PFSK-1 (cell line): ENCODE results near the gene THSD4.

Experiments
- FOXP2 ChIP-seq: optimal IDR thresholded peaks from 2 replicates; pipeline ENCODE3; 2011; ENCODE audit warnings: borderline replicate concordance, control low read depth, inconsistent platforms; ENCODE audit not compliant: insufficient read depth; ENCODE audit errors: extremely low read length, extremely low read depth
- POLR2AphosphoS5 ChIP-seq: IDR thresholded peaks from 2 replicates; pipeline ENCODE4 v1.6.1; 2012; ENCODE audit warnings: low read depth, mild to moderate bottlenecking, control low read depth, low read length, moderate library complexity
- SIN3A ChIP-seq: IDR thresholded peaks from 2 replicates; pipeline ENCODE4 v1.6.1; 2012; ENCODE audit warnings: mild to moderate bottlenecking, low read length, moderate library complexity, borderline replicate concordance; ENCODE audit not compliant: insufficient read depth
- TAF1 ChIP-seq: IDR thresholded peaks from 2 replicates; pipeline ENCODE4 v1.6.1; 2012; ENCODE audit warnings: low read length, control low read depth, borderline replicate concordance; ENCODE audit not compliant: insufficient read depth
- TF ChIP-seq, protein P1 (sequence below), 2 experiments: IDR thresholded peaks; 2 replicates each; pipeline versions ENCODE4 v1.6.1 to v1.8.0; 2011 to 2012; ENCODE audit warnings: low read depth in 2 of 2, low read length in 2 of 2, control low read depth in 1 of 2, inconsistent platforms in 1 of 2, mild to moderate bottlenecking in 1 of 2, moderate library complexity in 1 of 2; ENCODE audit not compliant: insufficient read depth in 1 of 2

Gene THSD4

DNA sequence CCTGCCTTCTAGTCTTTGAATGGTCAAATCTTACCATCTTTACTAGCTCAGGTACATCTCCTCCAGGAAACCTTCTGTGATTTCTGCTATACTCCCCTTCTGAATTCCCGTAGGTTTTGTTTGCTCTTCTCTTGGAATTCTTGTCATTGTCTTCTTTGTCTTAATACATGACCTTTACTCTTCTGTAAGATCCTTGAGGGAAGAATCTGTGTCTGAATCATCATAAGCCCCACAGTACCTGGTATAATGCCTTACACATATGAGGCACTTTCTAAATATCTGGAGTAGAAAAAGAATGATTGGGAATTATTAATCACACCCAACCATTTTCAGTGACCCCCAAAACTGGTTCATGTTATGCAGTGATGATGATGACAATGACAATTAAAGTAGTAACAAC lies 485.0 kb downstream of the THSD4 start:
- TF ChIP-seq, protein P1, sequence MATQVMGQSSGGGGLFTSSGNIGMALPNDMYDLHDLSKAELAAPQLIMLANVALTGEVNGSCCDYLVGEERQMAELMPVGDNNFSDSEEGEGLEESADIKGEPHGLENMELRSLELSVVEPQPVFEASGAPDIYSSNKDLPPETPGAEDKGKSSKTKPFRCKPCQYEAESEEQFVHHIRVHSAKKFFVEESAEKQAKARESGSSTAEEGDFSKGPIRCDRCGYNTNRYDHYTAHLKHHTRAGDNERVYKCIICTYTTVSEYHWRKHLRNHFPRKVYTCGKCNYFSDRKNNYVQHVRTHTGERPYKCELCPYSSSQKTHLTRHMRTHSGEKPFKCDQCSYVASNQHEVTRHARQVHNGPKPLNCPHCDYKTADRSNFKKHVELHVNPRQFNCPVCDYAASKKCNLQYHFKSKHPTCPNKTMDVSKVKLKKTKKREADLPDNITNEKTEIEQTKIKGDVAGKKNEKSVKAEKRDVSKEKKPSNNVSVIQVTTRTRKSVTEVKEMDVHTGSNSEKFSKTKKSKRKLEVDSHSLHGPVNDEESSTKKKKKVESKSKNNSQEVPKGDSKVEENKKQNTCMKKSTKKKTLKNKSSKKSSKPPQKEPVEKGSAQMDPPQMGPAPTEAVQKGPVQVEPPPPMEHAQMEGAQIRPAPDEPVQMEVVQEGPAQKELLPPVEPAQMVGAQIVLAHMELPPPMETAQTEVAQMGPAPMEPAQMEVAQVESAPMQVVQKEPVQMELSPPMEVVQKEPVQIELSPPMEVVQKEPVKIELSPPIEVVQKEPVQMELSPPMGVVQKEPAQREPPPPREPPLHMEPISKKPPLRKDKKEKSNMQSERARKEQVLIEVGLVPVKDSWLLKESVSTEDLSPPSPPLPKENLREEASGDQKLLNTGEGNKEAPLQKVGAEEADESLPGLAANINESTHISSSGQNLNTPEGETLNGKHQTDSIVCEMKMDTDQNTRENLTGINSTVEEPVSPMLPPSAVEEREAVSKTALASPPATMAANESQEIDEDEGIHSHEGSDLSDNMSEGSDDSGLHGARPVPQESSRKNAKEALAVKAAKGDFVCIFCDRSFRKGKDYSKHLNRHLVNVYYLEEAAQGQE (IDR thresholded peaks at IDR 0.05; ENCODE audit: insufficient read depth in 1 of 2, low read depth in 2 of 2, low read length in 2 of 2) = no peak
- TF ChIP-seq TAF1 (no peak), SIN3A (no peak), FOXP2 (no peak), POLR2AphosphoS5 (no peak)

- no peak for TF ChIP-seq FOXP2
These were observed 486.0 kb downstream of the THSD4 start for GRCh38 chr15:71601038-71601834.

DNA sequence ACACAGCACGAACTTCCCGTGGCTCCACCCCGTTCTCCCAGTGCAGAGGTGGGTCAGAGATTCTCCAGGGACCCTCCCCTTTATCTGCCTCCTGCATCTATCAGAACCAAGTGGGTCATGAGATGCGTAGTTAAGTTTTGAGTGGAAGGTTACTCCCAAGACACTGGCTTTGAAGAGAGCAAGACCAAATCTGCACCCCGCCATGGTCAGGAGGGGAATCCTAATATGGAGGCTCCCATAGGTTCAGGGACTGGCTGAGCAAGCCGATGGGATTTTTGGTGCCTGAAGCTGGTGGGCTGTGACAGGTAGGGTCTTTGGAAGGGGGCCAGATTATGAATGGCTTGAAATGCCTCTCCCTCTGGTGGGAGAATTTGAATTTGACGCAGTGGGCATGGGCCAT lies 488.1 kb downstream of the THSD4 start:
- no peak for TF ChIP-seq SIN3A
- no peak for TF ChIP-seq POLR2AphosphoS5
- no peak for TF ChIP-seq TAF1
- no peak for TF ChIP-seq FOXP2
- TF ChIP-seq, protein P1 (IDR thresholded peaks at IDR 0.05; ENCODE audit: insufficient read depth in 1 of 2, low read depth in 2 of 2, low read length in 2 of 2) = no peak

DNA sequence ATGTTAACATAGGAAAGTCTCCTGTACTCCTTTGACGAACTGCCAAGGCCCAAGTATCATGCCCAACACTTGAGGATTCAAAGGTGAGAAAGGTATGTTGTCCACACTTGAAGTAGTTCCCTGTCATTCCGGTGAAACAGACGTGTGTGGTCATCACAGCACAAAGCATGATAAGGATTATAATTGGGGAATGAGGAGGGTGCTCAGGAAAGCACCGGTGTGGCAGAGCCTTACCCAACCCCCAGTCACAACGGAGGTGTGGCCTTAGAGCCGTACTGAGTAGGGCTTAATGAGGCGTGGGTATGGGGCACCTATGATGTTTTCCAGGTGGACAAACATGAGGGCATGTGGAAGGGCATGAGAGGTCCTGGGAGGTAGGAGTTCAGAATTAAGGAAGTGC lies 492.1 kb downstream of the THSD4 start:
- TF ChIP-seq TAF1 = no peak
- TF ChIP-seq SIN3A = no peak
- TF ChIP-seq, protein P1 (IDR thresholded peaks at IDR 0.05; ENCODE audit: insufficient read depth in 1 of 2, low read depth in 2 of 2, low read length in 2 of 2) = no peak
- TF ChIP-seq FOXP2 = no peak
- no peak for TF ChIP-seq POLR2AphosphoS5

DNA sequence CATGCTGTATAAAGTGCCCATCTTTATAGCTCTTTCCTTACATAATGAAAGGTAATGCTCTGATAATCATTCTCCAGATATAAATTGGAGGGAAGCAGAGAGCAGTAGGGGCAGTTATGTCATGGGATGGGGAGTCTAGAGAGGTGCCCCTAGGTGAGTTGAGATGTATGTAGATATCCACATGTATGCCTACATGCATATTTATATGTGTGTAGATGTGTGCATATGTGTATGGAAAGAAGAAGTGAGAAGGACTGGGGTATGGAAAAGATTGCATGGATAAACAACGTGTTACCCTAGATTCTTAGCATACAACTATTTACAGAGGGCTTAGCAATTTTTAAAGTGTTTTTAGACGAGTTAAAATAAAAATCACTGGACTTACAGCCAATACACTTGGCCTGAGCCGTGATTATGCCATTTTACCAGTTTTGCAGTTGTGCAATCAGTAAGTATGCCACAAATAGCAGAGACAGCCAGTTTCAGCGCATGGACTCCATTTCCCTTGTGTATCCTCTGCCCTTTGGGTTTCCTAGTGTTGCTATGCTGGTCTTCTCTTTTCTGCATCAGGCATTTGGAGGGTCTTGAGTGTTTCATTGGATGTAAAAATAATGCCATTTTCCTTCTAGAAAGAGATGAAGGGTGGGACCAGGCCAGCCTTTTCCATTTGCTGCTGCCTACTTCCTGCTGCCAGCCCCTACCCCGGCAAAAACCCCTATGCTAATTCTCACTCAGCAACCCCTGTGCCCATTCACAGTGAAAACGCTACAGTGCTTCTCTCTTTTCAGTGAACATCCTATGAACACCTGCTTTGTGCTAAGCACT lies 495.7 kb downstream of the THSD4 start:
- no peak for TF ChIP-seq SIN3A
- TF ChIP-seq, protein P1 (IDR thresholded peaks at IDR 0.05; ENCODE audit: insufficient read depth in 1 of 2, low read depth in 2 of 2, low read length in 2 of 2) = no peak
- no peak for TF ChIP-seq FOXP2
- TF ChIP-seq TAF1 = no peak
- no peak for TF ChIP-seq POLR2AphosphoS5
